Occipital lobe (tissue), 2 donors: ENCODE measurements around the gene VIM. TPM values are rescaled to one million over a fixed set of nuclear protein-coding genes. Genes with fewer than 3 reads are reported as not detected.
"Not testable (repeated sequence)": the region's sequence is repeated elsewhere in the genome, so short reads cannot be mapped to it uniquely, and the experiment has no call there.

Source experiments
- DNase-seq: peaks from one replicate; lab custom pipeline; 2025; lab: John Stamatoyannopoulos, UW
- total RNA-seq: library from RNA; depleted of rRNA; stranded (reverse); fragments of >200 nt; gene quantifications from one replicate; pipeline ENCODE4 v1.2.3, GENCODE V29; 2014

The VIM gene
- total RNA-seq, 1 donor from 2014 or later, result 289 TPM

GRCh38 chr10:17232276-17232960 is 4.4 kb downstream of the VIM start:
- no peak for DNase-seq

GRCh38 chr10:17233286-17233991 is 5.4 kb downstream of the VIM start:
- DNase-seq, result no peak

- DNase-seq, result no peak
These were observed 6.4 kb downstream of the VIM start for GRCh38 chr10:17234431-17234945.

GRCh38 chr10:17235136-17235535 is 7.1 kb downstream of the VIM start:
- DNase-seq, result no peak

GRCh38 chr10:17236468-17237148 is 8.6 kb downstream of the VIM start:
- DNase-seq, result no peak

- DNase-seq, result no peak
These were observed 9.1 kb downstream of the VIM start for GRCh38 chr10:17237149-17237527.

- no peak for DNase-seq
These were observed 9.9 kb downstream of the VIM start for GRCh38 chr10:17237915-17238444.

- no peak for DNase-seq
These were observed 10.6 kb downstream of the VIM start for GRCh38 chr10:17238445-17239291.

- DNase-seq, result no peak
These were observed 11.5 kb downstream of the VIM start for GRCh38 chr10:17239345-17240085.

GRCh38 chr10:17240096-17240495 is 12.1 kb downstream of the VIM start:
- DNase-seq, result no peak

GRCh38 chr10:17240616-17241015 is 12.6 kb downstream of the VIM start:
- no peak for DNase-seq

- no peak for DNase-seq
These were observed 13.7 kb downstream of the VIM start for GRCh38 chr10:17241611-17242333.

GRCh38 chr10:17244700-17245365 is 16.8 kb downstream of the VIM start:
- DNase-seq, result no peak

- no peak for DNase-seq
These were observed 19.2 kb downstream of the VIM start for GRCh38 chr10:17247210-17247609.

GRCh38 chr10:17248964-17249363 is 20.9 kb downstream of the VIM start:
- no peak for DNase-seq

GRCh38 chr10:17249820-17250219 is 21.8 kb downstream of the VIM start:
- no peak for DNase-seq

- no peak for DNase-seq
These were observed 22.7 kb downstream of the VIM start for GRCh38 chr10:17250736-17251135.

- DNase-seq, result not testable (repeated sequence)
These were observed 26.6 kb downstream of the VIM start for GRCh38 chr10:17254543-17255050.

GRCh38 chr10:17255512-17255911 is 27.5 kb downstream of the VIM start:
- no peak for DNase-seq
